Amygdala (tissue), 56 donors: ENCODE data around the gene ACR.

ENCODE experiments used
- DNase-seq, 56 donors: peaks; one replicate each; lab custom pipeline; 2025; lab: John Stamatoyannopoulos, UW

Gene ACR

DNA sequence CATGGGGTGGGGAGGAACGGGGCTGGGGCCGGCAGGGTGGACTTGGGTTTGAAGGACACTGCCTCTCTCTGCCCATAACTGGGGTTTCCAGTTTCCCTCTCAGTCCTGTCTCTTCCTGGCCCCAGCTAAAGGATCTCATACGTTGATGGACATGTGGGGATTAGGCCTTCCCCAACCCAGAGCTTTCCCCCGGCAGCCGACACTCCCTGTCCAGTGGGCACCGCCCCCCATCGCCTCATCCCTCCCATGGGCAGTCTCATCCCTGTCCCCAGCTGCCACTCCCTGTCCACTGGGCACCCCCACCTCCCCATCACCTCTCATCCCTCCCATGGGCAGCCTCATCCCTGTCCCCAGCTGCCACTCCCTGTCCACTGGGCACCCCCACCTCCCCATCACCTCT, 22.2 kb upstream of the ACR start:
- DNase-seq, result no peak

DNA sequence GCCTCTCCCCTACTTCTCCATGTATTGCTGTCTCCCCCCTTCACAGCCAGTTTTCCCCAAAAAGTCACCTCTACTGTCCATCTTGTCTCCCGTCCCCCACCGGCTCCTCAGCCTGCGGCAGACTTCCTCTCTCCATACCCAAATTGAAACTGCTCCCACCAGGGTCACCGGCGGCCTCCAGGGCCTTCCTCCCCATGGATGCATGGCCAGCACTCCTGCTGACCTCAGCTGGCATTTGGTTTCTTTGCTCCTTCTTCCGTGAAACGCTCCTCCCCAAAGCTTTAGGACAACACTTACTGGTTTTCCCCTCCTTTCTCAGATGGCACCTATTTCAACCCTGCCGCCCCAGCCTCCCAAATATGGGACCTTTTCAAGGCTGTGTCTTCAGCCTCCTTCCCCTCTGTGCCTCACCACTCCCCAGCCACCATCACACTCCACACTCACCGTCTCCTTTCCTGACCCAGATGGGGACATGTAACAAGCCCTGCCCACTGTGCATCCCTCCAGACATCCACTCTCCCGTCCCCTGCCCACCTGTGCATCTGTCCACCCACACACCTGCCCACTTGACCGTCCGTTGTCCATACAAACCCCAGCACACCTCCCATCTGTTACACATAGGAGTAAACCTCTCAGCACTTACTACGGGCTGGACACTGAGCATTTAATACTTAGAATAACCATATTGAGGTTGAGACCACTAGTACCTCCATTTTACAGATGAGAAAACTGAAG, 21.5 kb upstream of the ACR start:
- DNase-seq, result no peak

DNA sequence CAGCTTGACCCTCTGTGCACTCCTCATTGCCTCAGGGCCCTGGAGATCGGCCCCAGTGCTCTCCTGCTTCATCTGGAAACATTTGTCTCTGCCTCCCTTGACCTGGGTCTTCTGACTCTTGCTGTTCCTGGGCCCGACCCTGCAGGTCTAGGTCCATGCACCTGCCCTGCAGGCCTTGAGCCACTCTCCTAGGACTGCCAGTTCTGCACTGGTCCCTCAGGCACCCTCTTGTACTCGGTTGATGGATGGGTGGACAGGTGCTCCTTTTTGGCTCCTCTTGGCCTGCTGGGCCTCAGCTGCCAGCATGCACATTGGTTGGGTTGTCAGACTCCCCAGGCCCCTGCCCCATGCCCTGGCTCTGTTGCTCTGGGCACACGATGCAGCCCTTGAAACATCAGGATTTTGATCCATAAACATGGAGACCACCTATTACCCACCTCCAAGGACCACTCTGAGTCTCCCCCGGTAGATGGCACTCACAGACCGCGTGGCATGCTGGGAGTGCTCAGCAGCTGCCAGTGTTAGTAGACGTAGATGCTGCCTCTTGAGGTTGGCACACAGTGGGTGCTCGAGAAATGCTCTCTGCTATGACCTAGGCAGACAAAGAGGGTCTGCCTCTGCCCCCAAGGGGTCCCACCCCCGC, 20.2 kb upstream of the ACR start:
- DNase-seq, result peak in 6 of 56 donors; percentile 24 to 42 (median 32)

DNA sequence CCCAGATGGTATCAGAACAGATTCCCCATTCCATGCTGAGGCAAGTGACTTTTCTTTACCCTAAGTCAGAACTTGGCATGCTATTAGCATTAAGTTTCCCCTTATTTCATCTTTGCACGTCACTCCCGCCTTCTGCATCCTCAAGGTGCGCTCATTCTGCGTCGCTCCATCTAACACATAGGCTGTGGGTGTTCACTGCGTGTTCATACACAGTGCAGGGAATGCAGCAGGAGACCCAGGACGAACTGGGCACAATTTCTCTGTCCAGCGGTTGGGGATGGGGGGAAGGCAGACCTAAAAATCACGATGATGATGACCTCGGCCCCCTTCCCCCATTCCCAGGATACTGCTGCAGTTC, 19.7 kb upstream of the ACR start:
- no peak for DNase-seq

DNA sequence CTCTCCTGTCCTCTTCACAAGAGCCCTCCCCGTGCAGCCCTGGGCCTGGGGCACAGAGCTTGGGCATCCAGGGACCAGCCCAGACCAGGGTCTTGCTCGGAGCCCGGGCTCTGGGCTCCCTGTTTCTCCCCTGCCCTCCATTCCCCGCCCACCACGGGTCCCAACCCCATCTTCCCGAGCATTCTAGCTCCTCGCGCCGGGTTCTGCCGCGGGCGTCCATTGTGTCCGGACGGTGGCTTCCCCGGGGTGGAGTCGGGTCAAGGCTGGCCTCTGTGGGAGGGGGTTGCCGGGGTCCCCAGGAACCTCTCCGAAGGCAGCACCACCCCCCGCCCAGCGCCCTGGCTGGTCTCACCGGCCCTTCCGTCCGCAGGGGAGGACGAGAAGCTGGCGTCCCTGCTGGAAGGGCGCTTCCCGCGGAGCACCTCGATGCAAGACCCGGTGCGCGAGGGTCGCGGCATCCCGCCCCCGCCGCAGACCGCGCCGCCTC, 18.1 kb upstream of the ACR start:
- no peak for DNase-seq

DNA sequence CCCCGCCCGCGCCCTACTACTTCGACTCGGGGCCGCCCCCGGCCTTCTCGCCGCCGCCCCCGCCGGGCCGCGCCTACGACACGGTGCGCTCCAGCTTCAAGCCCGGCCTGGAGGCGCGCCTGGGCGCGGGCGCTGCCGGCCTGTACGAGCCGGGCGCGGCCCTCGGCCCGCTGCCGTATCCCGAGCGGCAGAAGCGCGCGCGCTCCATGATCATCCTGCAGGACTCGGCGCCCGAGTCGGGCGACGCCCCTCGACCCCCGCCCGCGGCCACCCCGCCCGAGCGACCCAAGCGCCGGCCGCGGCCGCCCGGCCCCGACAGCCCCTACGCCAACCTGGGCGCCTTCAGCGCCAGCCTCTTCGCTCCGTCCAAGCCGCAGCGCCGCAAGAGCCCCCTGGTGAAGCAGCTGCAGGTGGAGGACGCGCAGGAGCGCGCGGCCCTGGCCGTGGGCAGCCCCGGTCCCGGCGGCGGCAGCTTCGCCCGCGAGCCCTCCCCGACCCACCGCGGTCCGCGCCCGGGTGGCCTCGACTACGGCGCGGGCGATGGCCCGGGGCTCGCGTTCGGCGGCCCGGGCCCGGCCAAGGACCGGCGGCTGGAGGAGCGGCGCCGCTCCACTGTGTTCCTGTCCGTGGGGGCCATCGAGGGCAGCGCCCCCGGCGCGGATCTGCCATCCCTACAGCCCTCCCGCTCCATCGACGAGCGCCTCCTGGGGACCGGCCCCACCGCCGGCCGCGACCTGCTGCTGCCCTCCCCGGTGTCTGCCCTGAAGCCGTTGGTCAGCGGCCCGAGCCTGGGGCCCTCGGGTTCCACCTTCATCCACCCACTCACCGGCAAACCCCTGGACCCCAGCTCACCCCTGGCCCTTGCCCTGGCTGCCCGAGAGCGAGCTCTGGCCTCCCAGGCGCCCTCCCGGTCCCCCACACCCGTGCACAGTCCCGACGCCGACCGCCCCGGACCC, 17.4 kb upstream of the ACR start:
- DNase-seq, result no peak

DNA sequence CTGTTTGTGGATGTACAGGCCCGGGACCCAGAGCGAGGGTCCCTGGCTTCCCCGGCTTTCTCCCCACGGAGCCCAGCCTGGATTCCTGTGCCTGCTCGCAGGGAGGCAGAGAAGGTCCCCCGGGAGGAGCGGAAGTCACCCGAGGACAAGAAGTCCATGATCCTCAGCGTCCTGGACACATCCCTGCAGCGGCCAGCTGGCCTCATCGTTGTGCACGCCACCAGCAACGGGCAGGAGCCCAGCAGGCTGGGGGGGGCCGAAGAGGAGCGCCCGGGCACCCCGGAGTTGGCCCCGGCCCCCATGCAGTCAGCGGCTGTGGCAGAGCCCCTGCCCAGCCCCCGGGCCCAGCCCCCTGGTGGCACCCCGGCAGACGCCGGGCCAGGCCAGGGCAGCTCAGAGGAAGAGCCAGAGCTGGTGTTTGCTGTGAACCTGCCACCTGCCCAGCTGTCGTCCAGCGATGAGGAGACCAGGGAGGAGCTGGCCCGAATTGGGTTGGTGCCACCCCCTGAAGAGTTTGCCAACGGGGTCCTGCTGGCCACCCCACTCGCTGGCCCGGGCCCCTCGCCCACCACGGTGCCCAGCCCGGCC, 16.7 kb upstream of the ACR start:
- DNase-seq, result no peak

DNA sequence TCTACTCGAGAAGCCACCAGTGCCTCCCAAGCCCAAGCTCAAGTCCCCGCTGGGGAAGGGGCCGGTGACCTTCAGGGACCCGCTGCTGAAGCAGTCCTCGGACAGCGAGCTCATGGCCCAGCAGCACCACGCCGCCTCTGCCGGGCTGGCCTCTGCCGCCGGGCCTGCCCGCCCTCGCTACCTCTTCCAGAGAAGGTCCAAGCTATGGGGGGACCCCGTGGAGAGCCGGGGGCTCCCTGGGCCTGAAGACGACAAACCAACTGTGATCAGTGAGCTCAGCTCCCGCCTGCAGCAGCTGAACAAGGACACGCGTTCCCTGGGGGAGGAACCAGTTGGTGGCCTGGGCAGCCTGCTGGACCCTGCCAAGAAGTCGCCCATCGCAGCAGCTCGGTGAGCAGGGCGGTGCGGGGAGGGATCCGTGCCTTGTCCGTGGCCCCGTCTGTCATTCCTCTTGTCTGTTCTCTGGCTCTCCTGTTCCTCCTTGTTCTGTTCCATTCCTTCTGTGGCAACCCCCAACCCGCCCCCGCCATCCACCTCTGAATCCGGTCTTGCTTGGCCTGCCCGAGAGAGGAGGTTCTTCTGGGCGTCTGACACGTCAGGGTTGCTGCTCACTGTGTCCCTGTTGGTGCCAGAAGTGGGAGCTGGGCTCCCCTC, 15.8 kb upstream of the ACR start:
- DNase-seq, result no peak

DNA sequence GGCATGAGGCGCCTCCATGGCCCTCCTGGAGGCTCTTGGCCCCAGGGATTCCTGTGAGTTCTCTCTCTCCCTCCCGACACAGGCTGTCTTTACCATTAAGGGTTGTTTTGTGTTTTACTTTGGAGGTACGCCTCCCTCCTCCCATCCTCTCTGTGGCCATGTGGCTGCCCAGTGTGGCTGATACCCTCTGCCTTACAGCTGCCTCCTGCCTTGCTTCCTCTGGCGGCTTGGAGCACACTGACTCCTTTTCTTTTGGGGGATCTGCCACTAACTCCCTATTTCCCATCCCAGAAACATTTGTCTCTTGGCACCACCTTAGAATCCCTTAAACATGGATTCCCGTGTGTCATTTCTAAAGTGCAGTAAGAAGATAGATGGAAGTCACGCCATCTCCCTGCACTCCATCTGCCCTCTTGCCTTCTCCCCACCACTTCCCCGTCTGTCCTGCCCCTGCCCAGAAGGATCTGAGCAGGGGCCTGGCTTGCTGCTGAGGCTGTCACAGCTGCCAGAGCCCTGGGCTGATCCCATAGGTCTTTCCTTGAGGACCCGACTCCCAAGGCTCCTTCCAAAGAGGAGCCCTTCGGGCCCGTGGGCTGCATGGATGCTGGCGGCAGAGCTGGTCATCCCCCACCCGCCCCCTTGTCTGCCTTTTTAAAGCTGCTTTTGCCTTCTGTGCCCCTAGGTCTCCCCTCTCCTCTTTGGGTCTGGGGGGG, 15.1 kb upstream of the ACR start:
- DNase-seq, result no peak

DNA sequence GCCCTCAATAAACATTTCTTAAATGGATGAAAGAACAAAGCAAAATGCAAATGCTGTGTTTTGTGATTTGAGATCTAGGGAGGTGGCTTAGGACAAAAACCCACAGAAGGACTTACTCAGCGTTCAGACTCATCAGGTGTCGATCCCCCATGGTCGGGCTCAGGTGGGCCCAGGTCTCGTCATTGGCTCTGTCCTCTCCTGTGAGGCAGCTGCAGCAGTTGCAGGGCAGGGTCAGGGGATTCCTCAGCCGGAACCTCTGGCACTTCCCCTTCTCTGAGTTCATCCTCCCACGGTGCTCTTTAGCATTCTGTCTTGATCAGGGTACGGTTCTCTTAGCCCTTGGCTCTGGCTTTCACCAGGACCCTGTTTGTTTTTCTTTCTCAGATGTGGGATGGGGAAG, 14.0 kb upstream of the ACR start:
- no peak for DNase-seq

DNA sequence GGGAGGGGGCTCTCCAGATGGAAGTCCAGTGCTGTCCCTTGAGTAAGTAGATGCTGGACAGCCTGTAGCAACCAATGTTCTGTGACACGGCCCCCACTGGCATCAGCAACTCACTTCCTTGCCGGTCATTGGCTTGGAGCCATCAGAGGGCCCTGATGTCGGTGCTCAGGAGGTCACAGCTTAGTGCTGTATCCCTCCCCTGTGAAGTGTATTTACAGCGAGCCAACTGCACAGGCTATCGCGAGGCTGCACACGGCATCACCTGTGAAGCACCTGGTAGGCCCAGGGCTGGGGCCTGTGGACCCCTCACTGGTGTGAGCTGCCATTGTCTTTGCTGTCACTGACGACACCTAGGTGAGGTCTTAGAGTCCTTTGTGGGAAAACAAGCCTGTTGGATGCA, 13.4 kb upstream of the ACR start:
- no peak for DNase-seq

DNA sequence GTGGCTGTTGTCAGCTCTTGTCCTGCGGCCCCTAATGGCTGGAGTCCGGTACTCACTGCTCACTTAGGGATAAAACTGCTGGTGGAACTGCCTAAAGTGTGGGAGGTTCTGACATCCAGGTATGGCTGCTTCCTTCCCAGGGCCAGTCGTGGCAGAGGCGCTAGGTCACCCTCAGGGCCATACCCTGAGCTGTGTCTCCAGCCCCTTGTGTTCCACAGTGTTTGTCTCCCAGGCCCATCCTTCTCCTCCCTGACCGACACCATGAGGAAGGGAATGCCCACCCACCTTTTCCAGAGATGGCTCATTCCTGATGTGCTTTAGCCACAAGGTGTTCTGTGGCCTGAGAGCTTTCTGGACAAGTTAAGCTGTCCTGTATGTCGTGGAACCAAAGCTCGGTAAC, 12.4 kb upstream of the ACR start:
- DNase-seq, result no peak

DNA sequence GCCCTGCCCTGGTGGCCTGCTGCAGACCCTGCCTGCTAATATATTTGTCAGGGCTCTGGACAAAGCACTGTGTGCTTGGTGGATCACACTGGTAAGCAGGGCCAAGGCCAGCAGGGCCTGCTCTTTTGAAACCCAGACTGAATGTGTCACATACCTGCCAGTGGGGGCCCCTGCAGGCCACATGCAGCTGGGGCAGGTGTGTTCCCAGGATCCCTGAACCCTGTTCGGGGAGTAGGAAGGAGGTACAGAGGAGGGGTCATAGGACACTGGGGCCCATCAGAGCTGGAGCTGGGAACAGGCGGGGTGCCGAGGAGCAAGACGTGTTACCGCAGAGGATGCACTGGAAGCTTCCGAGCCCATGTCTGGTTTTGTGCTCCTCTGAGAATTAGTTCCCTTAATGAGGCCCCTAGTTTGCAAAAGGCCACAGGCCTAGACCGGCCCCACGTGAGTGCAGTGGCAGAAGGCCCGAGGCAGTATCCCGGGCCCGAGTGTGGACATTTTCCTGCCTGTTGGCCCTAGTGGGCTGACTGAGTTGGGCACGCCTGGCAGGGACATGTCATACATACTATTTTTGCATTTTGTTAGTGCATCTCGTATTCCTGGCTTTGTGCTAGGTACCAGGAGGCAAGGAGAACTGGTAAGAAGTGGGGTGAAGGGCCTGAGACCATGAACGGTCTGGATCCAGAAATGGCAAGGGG, 11.2 kb upstream of the ACR start:
- no peak for DNase-seq

DNA sequence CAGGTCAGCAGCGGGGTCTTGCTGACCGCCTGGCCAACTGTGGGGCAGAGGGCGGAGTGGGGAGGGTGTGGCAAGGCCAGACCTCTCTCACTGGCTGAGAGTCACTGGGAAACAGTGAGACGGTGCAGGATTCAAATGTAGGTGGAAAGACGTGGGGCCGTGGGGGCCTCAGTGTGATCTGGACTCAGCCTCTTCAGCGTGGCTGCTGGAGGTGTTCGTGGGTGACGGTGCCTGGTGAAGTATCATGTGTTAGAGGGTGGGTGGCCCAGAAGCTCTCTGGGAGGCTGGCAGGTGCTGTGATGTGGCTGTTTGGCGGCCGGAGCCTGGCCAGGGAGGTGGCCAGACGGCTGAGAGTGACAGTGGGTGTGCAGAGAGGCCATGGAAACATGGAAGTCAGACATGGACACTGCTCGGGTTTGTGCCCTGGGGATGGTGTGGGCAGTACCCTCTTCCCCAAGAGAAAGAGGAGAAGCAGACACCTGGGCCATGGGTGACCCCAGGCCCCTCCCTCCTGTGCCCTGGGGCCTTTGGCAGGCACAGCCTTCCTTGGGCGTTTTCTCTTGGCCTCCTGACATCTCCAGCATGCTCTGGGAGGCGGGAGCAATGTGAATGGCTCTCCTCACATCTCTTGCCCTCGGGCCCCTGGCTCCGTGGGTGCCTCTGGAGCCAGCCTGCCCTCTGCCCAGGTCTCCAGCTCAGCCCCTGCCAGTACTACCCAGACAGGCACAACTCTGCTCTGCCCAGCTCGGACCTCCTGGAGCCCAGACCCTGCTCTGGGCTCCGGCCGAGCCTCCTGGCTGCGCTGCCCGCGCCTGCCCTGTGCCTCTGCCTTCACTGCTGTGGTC, 10.1 kb upstream of the ACR start:
- no peak for DNase-seq

DNA sequence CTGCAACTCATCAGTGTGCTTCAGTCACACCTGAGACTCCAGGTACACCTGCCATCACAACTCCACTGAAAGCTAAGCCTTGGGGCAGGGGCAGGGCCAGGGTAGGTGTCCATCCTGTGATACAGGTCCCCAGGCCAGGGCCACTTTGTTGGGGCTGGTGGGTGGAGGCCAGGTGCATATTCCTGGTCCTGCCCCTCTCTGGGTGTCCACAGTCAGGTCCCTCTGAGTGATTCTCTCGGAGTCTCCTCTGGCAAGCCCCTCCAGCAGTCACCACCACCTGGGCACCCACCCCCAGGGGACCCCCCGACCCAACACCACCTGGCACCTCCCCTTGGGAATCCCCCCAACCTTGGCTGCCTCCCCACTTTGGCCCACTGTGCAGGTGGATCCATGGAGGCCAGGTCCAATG, 9.5 kb upstream of the ACR start:
- DNase-seq, result no peak

DNA sequence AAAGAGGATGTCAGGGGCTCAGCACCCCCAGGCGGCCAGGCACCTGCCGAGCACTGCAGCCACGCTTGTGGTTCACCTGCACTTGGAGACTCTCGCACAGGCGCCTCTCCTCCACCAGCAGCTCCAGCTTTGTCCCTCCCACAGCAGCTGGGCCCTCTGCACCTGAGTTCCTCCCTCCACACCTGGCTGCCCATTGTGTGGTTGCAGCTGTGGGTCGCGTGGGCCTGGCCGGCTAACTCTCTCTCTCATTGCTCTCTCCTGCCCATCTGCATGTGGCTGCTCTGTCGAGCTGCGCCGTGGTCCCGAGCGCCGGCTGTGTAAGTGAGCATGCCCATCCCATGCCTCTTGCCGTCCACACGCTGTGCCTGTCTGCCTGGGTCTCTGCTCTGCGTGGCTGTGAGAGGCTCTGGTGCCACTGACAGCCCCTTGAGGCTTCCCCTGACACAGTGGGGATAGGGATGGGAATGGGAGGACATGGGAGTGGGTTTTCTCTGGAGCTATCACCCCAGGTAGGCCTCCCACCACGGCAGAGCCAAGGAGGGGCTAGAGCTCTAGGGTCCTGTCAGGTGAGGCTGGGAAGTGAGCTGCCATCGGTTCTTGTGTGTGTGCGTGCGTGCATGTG, 8.5 kb upstream of the ACR start:
- DNase-seq, result no peak

DNA sequence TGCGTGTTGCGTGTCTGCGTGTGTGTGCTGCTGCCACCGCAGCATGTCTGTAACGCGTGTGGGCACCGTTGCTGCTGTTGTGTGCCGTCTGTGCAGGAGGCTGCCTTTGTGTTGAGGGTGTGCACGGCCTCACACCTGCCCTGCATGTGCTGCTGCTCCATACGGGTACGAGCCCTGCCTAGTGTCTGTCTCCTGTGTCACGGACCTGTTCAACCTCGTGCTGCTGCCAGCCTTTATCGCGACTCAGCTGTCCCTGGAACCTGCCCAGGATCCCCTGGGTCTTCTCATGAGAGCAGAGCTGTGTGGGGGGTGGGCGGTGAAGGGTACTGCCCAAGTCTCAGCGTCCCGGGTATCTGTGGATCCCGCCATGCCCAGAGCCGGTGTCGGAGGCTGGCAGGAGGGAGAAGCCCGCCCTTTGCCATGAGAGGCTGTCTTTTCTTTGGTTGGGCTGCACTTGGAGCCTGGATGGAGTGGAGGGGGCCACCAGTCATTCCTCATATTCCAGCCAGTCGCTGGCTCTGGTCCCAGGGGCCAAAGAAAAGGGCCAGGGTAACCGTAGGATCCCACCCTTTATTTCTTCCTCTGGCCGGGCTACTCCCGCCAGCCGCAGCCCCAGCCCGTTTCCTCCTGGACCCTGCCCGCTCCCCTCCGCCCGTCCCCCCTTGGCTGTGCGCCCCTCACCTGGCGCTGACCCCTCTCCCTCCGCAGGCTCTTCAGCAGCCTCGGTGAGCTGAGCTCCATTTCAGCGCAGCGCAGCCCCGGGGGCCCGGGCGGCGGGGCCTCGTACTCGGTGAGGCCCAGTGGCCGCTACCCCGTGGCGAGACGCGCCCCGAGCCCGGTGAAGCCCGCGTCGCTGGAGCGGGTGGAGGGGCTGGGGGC, 7.8 kb upstream of the ACR start:
- no peak for DNase-seq
